AG09309 (cell line): ENCODE measurements around the gene CAST.

Source experiments
- DNase-seq: peaks from one replicate; pipeline ENCODE4 v3.0.0-alpha.2; 2010; ENCODE audit warnings: low read depth
- H3K4me3 ChIP-seq: 2 replicates; pipeline ENCODE4 v1.5.1; 2011; ENCODE audit warnings: mild to moderate bottlenecking, low read depth, low read length, moderate library complexity; ENCODE audit not compliant: control insufficient read depth
- TF ChIP-seq, protein P1 (sequence below): IDR thresholded peaks from 2 replicates; pipeline ENCODE4 v1.5.1; 2011; ENCODE audit warnings: mild to moderate bottlenecking, low read depth, low read length, inconsistent platforms; ENCODE audit not compliant: insufficient read depth, control insufficient read depth; ENCODE audit errors: missing control alignments

Gene CAST

DNA sequence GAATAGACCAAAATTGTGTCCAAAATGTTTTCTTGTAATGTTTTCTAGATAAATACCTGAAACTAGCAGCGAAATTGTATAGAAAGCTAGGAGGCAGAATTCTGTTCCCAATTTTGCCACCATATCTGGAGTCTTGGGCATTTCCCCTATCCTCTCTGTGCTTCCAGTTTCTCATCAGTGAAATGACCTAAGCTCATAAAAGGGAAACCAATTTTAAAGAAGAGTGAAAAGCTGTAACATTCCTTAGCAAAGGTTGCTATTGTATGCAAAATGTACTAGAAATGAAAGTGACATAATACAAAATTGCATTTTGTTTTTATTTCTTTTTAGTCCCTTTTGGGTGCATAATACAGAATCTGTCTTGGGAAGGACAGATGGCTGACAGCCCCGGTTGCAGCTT lies 36.8 kb upstream of the CAST start:
- TF ChIP-seq, protein P1, sequence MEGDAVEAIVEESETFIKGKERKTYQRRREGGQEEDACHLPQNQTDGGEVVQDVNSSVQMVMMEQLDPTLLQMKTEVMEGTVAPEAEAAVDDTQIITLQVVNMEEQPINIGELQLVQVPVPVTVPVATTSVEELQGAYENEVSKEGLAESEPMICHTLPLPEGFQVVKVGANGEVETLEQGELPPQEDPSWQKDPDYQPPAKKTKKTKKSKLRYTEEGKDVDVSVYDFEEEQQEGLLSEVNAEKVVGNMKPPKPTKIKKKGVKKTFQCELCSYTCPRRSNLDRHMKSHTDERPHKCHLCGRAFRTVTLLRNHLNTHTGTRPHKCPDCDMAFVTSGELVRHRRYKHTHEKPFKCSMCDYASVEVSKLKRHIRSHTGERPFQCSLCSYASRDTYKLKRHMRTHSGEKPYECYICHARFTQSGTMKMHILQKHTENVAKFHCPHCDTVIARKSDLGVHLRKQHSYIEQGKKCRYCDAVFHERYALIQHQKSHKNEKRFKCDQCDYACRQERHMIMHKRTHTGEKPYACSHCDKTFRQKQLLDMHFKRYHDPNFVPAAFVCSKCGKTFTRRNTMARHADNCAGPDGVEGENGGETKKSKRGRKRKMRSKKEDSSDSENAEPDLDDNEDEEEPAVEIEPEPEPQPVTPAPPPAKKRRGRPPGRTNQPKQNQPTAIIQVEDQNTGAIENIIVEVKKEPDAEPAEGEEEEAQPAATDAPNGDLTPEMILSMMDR, result no peak
- DNase-seq, result no peak
- no peak overlapping the region for H3K4me3 ChIP-seq

DNA sequence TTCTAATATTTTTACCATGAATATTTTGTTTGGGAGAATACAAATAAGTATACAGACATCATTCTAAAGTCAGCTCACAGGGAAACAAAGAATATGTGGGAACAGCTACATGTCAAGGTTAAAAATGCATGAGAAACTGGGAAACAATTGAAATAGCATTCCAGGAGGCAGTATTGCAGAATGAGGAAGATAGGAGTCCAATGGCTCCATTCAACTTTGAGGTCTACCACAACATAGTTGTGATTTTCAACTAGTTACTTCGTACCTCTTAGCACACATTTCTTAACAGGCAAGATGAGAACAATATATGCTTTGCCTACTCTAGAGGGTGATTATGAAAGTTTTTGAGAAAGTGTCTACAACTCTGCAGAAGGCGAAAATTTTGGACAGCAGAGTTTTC lies 35.2 kb upstream of the CAST start:
- H3K4me3 ChIP-seq, result no peak overlapping the region
- TF ChIP-seq, protein P1, result no peak
- peak; percentile 95 for DNase-seq

DNA sequence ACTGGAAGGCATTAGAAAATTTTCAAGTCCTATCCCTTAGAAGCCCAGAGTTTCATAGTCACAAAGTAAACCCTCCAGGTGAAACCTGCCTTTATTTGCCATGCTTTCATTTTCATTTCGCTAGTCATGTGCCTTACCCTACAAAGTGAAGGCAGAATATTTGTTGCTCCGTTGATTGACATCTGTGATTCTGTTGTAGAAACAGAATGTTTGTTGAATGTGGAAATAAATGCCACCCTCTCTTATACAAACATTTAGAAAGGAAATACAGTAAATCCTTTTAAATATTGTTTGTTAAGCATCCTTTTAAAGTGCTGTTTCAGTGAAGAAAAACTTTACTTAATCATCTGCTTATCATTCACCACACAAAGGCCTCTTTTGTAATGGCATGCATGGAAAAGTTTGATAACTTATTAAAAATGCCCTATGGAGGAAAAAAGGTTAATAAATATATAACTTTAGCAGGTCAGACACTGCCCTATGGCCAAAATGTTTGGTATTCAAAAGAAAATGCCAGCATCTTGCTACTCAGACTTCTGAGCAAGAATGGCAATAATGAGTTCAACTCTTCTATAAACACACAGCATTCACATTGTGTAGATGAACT lies 34.3 kb upstream of the CAST start:
- TF ChIP-seq, protein P1, result no peak
- no peak overlapping the region for H3K4me3 ChIP-seq
- no peak for DNase-seq

DNA sequence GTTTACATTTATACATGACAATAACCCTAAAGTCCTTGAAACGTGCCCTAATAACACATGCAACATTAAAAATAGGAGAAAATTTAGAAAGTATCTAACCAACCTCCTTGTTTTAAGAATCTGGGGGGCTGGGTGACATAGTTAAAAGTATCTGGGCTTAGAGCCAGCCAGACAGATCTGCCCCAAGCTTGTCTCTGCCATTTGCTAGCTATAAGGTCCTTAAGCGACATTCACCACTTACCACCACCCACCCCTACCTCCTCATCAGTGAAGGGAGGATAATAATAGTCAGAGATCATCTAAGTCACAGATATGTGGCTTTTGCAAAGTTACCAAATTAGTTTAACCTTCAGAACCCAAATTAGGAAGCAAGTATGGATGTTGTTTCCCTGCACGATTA lies 33.8 kb upstream of the CAST start:
- no peak overlapping the region for H3K4me3 ChIP-seq
- DNase-seq, result no peak
- TF ChIP-seq, protein P1, result no peak

DNA sequence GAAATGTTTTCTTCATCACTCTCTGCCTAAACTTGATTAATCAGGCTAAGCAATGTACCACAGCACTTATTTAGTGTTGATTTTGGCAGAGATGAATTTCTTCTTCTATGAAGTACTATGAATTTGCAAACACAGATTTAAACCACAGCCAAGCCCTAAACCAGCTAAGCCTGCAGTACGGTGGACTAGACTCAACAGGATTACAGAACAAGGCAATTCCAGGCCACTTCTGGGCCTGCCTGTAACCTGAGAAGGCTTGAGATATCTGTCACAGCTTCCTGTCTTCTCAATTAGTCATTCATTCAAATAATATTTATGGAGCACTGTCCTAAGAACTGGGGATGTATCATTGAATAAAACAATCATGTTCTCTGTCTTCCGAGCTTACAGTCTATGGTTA lies 32.4 kb upstream of the CAST start:
- TF ChIP-seq, protein P1, result no peak
- H3K4me3 ChIP-seq, result no peak overlapping the region
- peak; percentile 90 for DNase-seq

DNA sequence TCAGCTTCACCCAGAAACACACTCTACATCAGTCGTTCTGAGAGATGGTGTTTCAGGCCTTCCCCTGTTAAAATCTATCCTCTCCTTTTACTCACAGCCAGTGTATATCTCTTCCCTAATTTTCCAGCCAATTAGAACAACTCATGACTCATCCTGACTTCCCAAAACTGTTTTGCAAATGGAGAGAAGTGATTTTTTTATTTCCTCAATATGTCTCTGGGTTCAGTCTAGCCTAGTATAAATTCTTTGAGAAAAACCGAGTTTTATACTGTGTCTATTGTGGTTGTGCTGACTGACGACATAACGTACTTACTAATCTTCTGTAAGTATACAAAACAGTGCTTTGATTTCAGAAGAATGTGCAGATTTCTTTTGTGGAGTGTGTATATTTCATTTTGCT lies 28.4 kb upstream of the CAST start:
- TF ChIP-seq, protein P1, result no peak
- no peak for DNase-seq
- no peak overlapping the region for H3K4me3 ChIP-seq

DNA sequence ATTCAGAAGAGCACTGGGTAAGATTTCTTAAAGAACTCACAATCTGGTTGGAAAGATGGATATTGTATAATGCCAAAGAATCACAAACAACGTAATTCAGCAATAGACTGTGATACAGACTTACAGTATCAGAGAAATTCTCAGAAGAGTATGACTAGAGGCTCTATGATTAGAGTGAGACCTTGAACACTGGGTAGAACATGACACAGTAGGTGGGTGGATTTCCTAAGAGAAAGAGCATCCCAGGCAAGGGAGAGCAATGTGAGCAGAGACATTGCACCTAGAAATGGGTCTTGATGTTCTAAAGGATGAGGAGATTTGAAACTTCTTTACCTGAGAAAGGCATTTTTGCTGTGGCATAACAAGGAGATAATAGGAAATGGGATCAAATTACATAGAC lies 27.3 kb upstream of the CAST start:
- DNase-seq, result no peak
- TF ChIP-seq, protein P1, result no peak
- H3K4me3 ChIP-seq, result no peak overlapping the region
